H1 (cell line): ENCODE measurements around the gene STXBP5L. TPM values are rescaled to one million over a fixed set of nuclear protein-coding genes. Genes with fewer than 3 reads are reported as not detected.
"Not testable (repeated sequence)": the region's sequence is repeated elsewhere in the genome, so short reads cannot be mapped to it uniquely, and the experiment has no call there.

Experiments used
- CTCF ChIA-PET: fragments of 300-600 bp; sonication (Branson Sonifier 250); formaldehyde crosslinking; loops from one replicate; lab custom pipeline; 2021; ENCODE audit not compliant: partially characterized antibody; lab: Charles Lee
- POLR2A ChIA-PET: fragments of 300-600 bp; sonication (Branson Sonifier 250); formaldehyde crosslinking; loops from one replicate; lab custom pipeline; 2021; ENCODE audit warnings: inconsistent platforms; ENCODE audit not compliant: partially characterized antibody; lab: Charles Lee
- DNase-seq, 2 experiments: peaks; one replicate each; pipeline versions ENCODE4 v3.0.0 to v3.0.0-alpha.2; 2010 to 2022; ENCODE audit warnings: low spot score in 2 of 2, low read depth in 1 of 2, mixed read lengths in 1 of 2
- FAIRE-seq: peaks from 2 replicates; lab custom pipeline; 2011; peaks lifted over from hg19 to GRCh38; lab: Jason Lieb, UNC
- H2AFZ ChIP-seq: 2 replicates; pipeline ENCODE4 v1.8.1; 2012; ENCODE audit warnings: low read length, inconsistent platforms
- H2AK5ac ChIP-seq: 2 replicates; pipeline ENCODE4 v1.6.1; 2013; ENCODE audit warnings: low read depth, low read length
- H2BK120ac ChIP-seq: replicated peaks from 2 replicates; pipeline ENCODE3; 2013; ENCODE audit warnings: low read depth, low read length, inconsistent platforms
- H2BK12ac ChIP-seq: 2 replicates; pipeline ENCODE4 v1.6.1; 2013; ENCODE audit warnings: low read depth, low read length
- H2BK15ac ChIP-seq: 2 replicates; pipeline ENCODE4 v1.6.1; 2013; ENCODE audit warnings: low read length
- H2BK20ac ChIP-seq: 2 replicates; pipeline ENCODE4 v1.6.1; 2013; ENCODE audit warnings: low read length
- H2BK5ac ChIP-seq: 2 replicates; pipeline ENCODE4 v1.6.1; 2013; ENCODE audit warnings: low read depth, low read length
- H3K14ac ChIP-seq: 2 replicates; pipeline ENCODE4 v1.6.1; 2013; ENCODE audit warnings: inconsistent platforms; ENCODE audit not compliant: insufficient read length
- H3K18ac ChIP-seq: 2 replicates; pipeline ENCODE4 v1.6.1; 2013; ENCODE audit warnings: low read length; ENCODE audit errors: extremely low read depth
- H3K23ac ChIP-seq: 2 replicates; pipeline ENCODE4 v1.6.1; 2013; ENCODE audit warnings: inconsistent platforms; ENCODE audit not compliant: insufficient read length
- H3K23me2 ChIP-seq: 2 replicates; pipeline ENCODE4 v1.6.1; 2013; ENCODE audit warnings: low read depth, low read length
- H3K27ac ChIP-seq: 2 replicates; pipeline ENCODE4 v1.6.1; 2011; ENCODE audit warnings: low read depth, low read length, inconsistent platforms
- H3K27me3 ChIP-seq, 4 experiments: replicated peaks in 1 of 4; 1 replicate in 1 of 4; 2 replicates in 3 of 4; pipeline versions ENCODE4 v1.6.1 to v1.8.1; 2011 to 2013; ENCODE audit warnings: low read length in 3 of 4, mild to moderate bottlenecking in 3 of 4, inconsistent platforms in 2 of 4, mixed read lengths in 2 of 4, moderate library complexity in 1 of 4; ENCODE audit not compliant: control insufficient read depth in 3 of 4, insufficient read depth in 3 of 4; ENCODE audit errors: extremely low read depth in 1 of 4
- H3K36me3 ChIP-seq, 4 experiments: 2 replicates each; pipeline versions ENCODE4 v1.6.1 to v1.8.1; 2011 to 2013; ENCODE audit warnings: mild to moderate bottlenecking in 4 of 4, low read length in 3 of 4, moderate library complexity in 2 of 4, control low read depth in 1 of 4, inconsistent platforms in 1 of 4; ENCODE audit not compliant: insufficient read depth in 4 of 4, control insufficient read depth in 2 of 4
- H3K4ac ChIP-seq: replicated peaks from 2 replicates; pipeline ENCODE3; 2013; ENCODE audit warnings: low read length, low read depth, mixed read lengths, inconsistent platforms; ENCODE audit not compliant: insufficient read length
- H3K4me1 ChIP-seq, 4 experiments: replicated peaks in 1 of 4; 1 replicate in 1 of 4; 2 replicates in 3 of 4; pipeline versions ENCODE4 v1.6.1 to v1.8.1; 2011 to 2013; ENCODE audit warnings: low read length in 3 of 4, inconsistent platforms in 2 of 4, mixed read lengths in 1 of 4; ENCODE audit not compliant: insufficient read depth in 4 of 4, control insufficient read depth in 3 of 4
- H3K4me2 ChIP-seq, 2 experiments: 2 replicates each; pipeline versions ENCODE4 v1.6.1 to v1.8.1; 2011 to 2013; ENCODE audit warnings: low read depth in 2 of 2, low read length in 2 of 2, control low read depth in 1 of 2, inconsistent platforms in 1 of 2, mild to moderate bottlenecking in 1 of 2; ENCODE audit not compliant: insufficient read depth in 1 of 2
- H3K4me3 ChIP-seq, 4 experiments: fragments of 200-600, 300-600 bp in 1 of 4; sonication (generic), shearing (Covaris generic), sonication (Bioruptor Twin) in 1 of 4; 2 replicates each; pipeline versions ENCODE4 v1.5.1 to v1.8.1; 2011 to 2016; ENCODE audit warnings: low read length in 4 of 4, low read depth in 3 of 4, control low read depth in 2 of 4, inconsistent platforms in 2 of 4, mild to moderate bottlenecking in 2 of 4, mixed read lengths in 1 of 4, moderate library complexity in 1 of 4; ENCODE audit not compliant: insufficient read depth in 2 of 4; ENCODE audit errors: extremely low read depth in 1 of 4
- H3K56ac ChIP-seq: replicated peaks from 2 replicates; pipeline ENCODE3; 2013; ENCODE audit warnings: low read depth, mild to moderate bottlenecking, mixed read lengths, low read length, inconsistent platforms; ENCODE audit not compliant: insufficient read length
- H3K79me1 ChIP-seq: 2 replicates; pipeline ENCODE4 v1.6.1; 2013; ENCODE audit warnings: low read depth, low read length, control low read depth
- H3K79me2 ChIP-seq, 2 experiments: 2 replicates each; pipeline versions ENCODE4 v1.6.1 to v1.8.1; 2012 to 2013; ENCODE audit warnings: low read length in 2 of 2, mild to moderate bottlenecking in 2 of 2, inconsistent platforms in 1 of 2; ENCODE audit not compliant: insufficient read depth in 2 of 2, control insufficient read depth in 1 of 2
- H3K9ac ChIP-seq, 4 experiments: replicated peaks in 1 of 4; 1 replicate in 1 of 4; 2 replicates in 3 of 4; pipeline versions ENCODE4 v1.6.1 to v1.8.1; 2011 to 2013; ENCODE audit warnings: low read depth in 3 of 4, low read length in 3 of 4, control low read depth in 2 of 4, mild to moderate bottlenecking in 2 of 4, moderate library complexity in 2 of 4, inconsistent platforms in 1 of 4; ENCODE audit errors: extremely low read depth in 1 of 4
- H3K9me3 ChIP-seq, 2 experiments: 2 replicates each; pipeline versions ENCODE4 v1.6.1 to v1.8.1; 2012 to 2013; ENCODE audit warnings: mild to moderate bottlenecking in 2 of 2, moderate library complexity in 2 of 2, control low read depth in 1 of 2, inconsistent platforms in 1 of 2, low read depth in 1 of 2, low read length in 1 of 2, mixed read lengths in 1 of 2; ENCODE audit not compliant: insufficient read depth in 2 of 2
- H4K20me1 ChIP-seq, 2 experiments: replicated peaks in 1 of 2; 2 replicates each; pipeline versions ENCODE3 to v1.8.1; 2011 to 2013; ENCODE audit warnings: inconsistent platforms in 2 of 2, low read length in 2 of 2, mild to moderate bottlenecking in 1 of 2; ENCODE audit not compliant: insufficient read depth in 2 of 2, control insufficient read depth in 1 of 2
- H4K5ac ChIP-seq: 2 replicates; pipeline ENCODE4 v1.6.1; 2013; ENCODE audit warnings: low read length, low read depth, mixed read lengths, inconsistent platforms; ENCODE audit not compliant: insufficient read length
- H4K8ac ChIP-seq: 2 replicates; pipeline ENCODE4 v1.8.0; 2013; ENCODE audit warnings: mild to moderate bottlenecking, moderate library complexity, low read length, inconsistent platforms; ENCODE audit not compliant: insufficient read depth; ENCODE audit errors: extremely low read depth
- H4K91ac ChIP-seq: replicated peaks from 2 replicates; pipeline ENCODE3; 2013; ENCODE audit warnings: low read length, mixed read lengths, inconsistent platforms; ENCODE audit not compliant: insufficient read length
- WGBS, 2 experiments: shearing (Covaris generic) in 1 of 2; methylation state at CpG; one replicate each; pipeline versions ENCODE4 v1.1.6 to v1.1.7; 2013 to 2015; ENCODE audit warnings: low lambda C conversion rate in 2 of 2, mixed read lengths in 2 of 2, inconsistent platforms in 1 of 2, low coverage in 1 of 2, missing lambda C conversion rate in 1 of 2; ENCODE audit not compliant: insufficient replicate concordance in 2 of 2, insufficient coverage in 1 of 2, insufficient read length in 1 of 2; ENCODE audit errors: extremely low coverage in 1 of 2, missing lambda C conversion rate in 1 of 2; 5-methylcytosine and 5-hydroxymethylcytosine counted together
- polyA plus RNA-seq, 7 experiments: library from polyadenylated mRNA; depleted of rRNA in 3 of 7; stranded (reverse) in 5 of 7; unstranded in 2 of 7; fragments of >200 nt in 5 of 7; fragments of 200-250 nt in 2 of 7; gene quantifications; 1 replicate in 5 of 7; 2 replicates in 1 of 7; 4 replicates in 1 of 7; pipeline versions ENCODE4 v1.2.1 to v1.2.3, GENCODE V29; 2011 to 2013; ENCODE audit warnings: missing spikeins in 2 of 7, mixed read lengths in 2 of 7
- total RNA-seq: library from RNA; stranded (reverse); fragmentation: NEBNext Ultra II Directional; extraction: Animal tissue kit (Norgen Biotek cat#: 25700); gene quantifications from 2 replicates; pipeline ENCODE4 v1.2.1, GENCODE V29; 2021

Gene STXBP5L
- total and polyA plus RNA-seq, 2 of the 8 experiments (the other 6 are each of a cell fraction or from before 2014, with no cell fraction given), result 2.0 to 6.0 TPM

GRCh38 chr3:121230194-121230593 is 322.2 kb downstream of the STXBP5L start:
- not testable (repeated sequence) for H3K9ac ChIP-seq, FAIRE-seq

More at GRCh38 chr3:121230194-121230593, 322.2 kb downstream of the STXBP5L start:
- H3K36me3 ChIP-seq, H2BK12ac ChIP-seq, H2BK15ac ChIP-seq, H4K5ac ChIP-seq, H3K4ac ChIP-seq, H3K23me2 ChIP-seq, H3K9me3 ChIP-seq, H4K91ac ChIP-seq, H4K8ac ChIP-seq, DNase-seq, POLR2A ChIA-PET, H3K79me1 ChIP-seq, H3K23ac ChIP-seq, H4K20me1 ChIP-seq, H3K18ac ChIP-seq, H2BK5ac ChIP-seq, H3K4me2 ChIP-seq, H2AFZ ChIP-seq, H3K27ac ChIP-seq, H3K4me3 ChIP-seq, H3K4me1 ChIP-seq, H2AK5ac ChIP-seq, H3K14ac ChIP-seq, H3K27me3 ChIP-seq, H3K79me2 ChIP-seq, H3K56ac ChIP-seq, H2BK120ac ChIP-seq, H2BK20ac ChIP-seq: not testable (repeated sequence)
- CTCF ChIA-PET, result interaction anchor here (1.2 kb wide), 1 partner anchor 8 kb away, joined by 4 read pairs; no protein-coding TSS in a partner anchor
- WGBS, 2 experiments, result 84% methylated on average over 1 of the region's 1 CpG; no CpG with 5 or more reads in 1 of the 2 experiments
